GM12872 (cell line): ENCODE measurements around the gene BAIAP2L1.

Experiments
- TF ChIP-seq, protein P1 (sequence below): IDR thresholded peaks from 3 replicates; pipeline ENCODE4 v1.5.1; 2011; ENCODE audit warnings: low read depth, mild to moderate bottlenecking, low read length, moderate library complexity; ENCODE audit not compliant: insufficient read depth

The BAIAP2L1 gene

DNA sequence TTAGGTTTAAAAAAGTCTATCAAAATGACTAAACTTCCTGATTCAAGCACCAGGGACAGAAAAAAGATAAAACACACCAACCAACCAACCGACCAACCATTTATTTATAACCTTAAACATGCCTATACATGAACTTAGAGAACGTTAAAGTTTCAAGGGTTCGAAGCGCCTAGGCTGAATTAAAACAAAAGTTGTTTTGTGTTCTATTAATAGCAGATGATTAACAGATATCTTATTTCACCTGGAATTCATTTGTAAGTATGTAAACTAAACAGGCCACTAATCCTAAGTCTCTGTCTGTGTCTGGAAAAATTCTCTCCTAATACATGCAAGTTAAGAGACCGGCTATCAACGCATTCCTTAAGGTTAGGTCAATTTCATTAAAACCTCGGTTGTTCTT is 1.4 kb downstream of the BAIAP2L1 start:
- TF ChIP-seq, protein P1, sequence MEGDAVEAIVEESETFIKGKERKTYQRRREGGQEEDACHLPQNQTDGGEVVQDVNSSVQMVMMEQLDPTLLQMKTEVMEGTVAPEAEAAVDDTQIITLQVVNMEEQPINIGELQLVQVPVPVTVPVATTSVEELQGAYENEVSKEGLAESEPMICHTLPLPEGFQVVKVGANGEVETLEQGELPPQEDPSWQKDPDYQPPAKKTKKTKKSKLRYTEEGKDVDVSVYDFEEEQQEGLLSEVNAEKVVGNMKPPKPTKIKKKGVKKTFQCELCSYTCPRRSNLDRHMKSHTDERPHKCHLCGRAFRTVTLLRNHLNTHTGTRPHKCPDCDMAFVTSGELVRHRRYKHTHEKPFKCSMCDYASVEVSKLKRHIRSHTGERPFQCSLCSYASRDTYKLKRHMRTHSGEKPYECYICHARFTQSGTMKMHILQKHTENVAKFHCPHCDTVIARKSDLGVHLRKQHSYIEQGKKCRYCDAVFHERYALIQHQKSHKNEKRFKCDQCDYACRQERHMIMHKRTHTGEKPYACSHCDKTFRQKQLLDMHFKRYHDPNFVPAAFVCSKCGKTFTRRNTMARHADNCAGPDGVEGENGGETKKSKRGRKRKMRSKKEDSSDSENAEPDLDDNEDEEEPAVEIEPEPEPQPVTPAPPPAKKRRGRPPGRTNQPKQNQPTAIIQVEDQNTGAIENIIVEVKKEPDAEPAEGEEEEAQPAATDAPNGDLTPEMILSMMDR: no peak

DNA sequence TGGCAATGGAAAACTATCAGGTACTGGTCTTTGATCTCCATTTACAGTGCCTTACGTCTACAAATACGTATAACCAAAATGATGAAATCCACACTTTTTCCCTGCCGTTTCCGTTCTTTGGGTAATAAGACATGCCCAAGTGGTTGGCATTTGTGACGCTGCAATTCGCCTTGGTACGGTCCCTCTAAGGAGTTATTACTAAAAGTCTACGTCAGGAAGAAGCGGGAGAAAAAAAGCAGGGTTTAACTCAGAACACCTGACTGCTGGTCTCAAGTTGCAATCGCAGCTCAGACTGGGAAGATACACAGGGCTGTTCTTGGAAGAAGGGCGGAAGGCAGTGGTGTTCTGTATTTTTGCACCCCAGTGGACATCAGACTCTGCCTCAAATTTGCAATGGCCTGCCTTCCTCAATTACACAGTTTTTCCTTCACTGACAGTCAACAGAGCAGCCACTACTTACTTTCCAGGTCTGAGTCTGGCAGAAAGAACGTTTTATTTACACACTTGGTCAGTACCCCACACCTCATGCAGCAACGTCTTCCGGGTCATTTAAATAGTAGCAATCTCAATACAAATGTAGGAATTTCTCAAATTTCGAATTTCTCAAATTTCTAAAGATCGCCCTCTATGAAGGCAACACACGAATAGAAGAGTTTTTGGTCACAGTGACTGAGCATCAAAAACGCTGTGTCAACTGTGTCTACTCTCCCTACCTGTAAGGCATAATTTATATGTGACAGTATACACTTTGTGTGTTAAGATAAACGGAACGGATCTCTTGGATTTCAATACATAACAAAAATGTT is 2.1 kb downstream of the BAIAP2L1 start:
- TF ChIP-seq, protein P1: no peak

DNA sequence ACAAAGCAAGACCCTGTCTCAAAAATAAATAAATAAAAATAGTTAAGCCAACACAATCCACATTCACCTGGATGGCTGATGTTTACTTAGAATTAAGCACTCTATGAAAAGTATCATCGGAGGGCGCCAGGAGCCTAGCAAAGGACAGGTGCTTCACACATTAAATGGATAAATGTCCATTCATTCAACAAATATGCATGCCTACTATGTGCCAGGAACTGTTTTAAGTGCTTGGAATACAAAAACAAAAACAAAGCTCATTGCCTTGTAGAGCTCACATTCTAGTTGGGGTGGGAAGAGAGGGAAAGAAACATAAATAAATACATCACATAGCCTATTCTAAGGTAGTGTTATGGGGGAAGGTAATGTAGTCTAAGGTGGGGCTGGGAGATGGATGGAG is 4.1 kb downstream of the BAIAP2L1 start:
- TF ChIP-seq, protein P1: no peak

DNA sequence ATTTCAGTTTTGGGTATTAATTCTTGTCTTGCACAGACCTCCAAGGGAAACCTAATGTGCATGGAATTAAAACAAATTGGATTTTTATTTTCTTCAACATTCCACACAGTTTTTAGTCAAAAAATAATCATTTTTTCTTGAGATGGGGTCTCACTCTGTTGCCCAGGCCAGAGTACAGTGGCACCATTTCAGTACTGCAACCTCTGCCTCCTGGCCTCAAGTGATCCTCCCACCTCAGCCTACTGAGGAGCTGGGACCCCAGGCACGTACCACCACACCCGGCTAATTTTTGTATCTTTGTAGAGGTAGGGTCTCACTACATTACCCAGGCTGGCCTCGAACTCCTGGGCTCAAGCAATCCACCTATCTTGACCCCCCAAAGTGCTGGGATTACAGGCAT is 4.9 kb downstream of the BAIAP2L1 start:
- TF ChIP-seq, protein P1: no peak

DNA sequence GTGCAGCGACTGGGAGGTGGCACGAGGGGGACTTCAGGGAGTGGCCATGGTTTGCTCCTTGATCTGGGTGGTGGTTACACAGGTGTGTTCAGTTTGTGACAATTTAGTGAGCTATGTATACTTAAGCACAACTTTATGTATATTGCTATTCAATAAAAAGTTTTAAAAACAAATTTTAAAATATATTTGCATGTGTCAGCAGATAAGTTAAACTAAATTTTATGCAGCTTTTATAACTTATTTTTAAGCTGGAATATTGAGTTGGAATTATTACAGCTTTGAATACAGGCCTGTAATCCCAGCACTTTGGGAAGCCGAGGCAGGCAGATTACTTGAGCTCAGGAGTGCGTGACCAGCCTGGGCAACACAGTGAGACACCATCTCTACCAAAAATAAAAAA is 5.4 kb downstream of the BAIAP2L1 start:
- TF ChIP-seq, protein P1: no peak

DNA sequence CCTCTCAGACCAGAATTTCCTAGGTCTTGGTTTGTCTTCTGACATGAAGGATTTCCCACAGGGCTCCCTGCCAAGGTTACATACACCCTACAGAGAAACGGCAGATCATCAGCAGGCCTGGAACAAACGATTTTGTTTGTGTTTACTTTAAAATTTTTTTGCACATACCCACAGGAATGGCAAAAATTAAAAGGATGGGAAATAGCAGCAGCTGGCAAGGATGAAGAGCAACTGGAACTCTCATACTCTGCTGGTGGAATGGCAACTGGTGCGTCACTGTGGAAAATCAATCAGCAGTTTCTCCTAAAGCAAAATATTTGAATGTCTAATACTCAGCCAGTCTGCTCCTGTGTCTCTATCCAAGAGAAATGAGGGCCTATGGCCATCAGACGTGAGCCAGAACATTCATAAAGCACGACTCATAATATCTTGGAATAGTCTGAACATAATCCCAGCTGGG is 6.5 kb downstream of the BAIAP2L1 start:
- TF ChIP-seq, protein P1: no peak

DNA sequence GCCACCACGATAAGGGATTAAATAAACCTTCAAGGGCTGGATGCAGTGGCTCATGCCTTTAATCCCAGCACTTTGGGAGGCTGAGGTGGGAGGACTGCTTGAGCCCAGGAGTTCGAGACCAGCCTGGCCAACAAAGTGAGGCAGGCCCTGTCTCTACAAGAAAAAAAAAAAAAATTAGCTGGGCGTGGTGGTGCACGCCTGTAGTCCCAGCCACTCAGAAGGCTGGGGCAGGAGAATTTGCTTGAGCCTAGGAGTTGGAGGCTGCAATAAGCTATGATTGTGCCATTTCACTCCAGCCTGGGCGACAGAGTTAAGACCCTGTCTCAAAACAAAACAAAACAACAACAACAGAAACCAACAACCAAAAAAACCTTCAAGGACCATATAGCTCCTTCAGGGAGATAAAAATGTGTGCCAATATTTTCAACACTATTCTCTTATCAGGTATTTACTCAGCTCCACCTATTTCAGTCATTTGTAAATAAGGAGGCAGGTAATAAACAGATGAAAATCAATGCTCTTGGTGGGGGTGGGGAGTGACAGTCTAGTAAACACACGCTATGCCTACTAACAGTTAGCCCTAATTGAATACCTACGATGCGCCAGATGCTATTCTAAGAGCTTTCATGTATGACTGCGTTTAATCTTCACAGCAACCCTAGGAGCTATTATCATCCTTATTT is 13.2 kb downstream of the BAIAP2L1 start:
- TF ChIP-seq, protein P1: no peak
